Neural progenitor cell (in vitro differentiated cells): ENCODE measurements around the gene IFITM2.
"Not testable (repeated sequence)": the region's sequence is repeated elsewhere in the genome, so short reads cannot be mapped to it uniquely, and the experiment has no call there.

ENCODE experiments used
- CTCF ChIP-seq: fragments of 200-600 bp; sonication (generic); IDR thresholded peaks from 2 replicates; pipeline ENCODE4 v1.5.1; 2017; ENCODE audit warnings: antibody characterized with exemption, mild to moderate bottlenecking
- EZH2 ChIP-seq: fragments of 200-600 bp; sonication (generic); IDR thresholded peaks from 2 replicates; pipeline ENCODE4 v1.6.1; 2017; ENCODE audit warnings: antibody characterized with exemption, mild to moderate bottlenecking, moderate library complexity

- not testable (repeated sequence) for TF ChIP-seq CTCF, EZH2
Measured at GRCh38 chr11:333616-334263, 26.1 kb downstream of the IFITM2 start.
